Measurements from ENCODE around the gene TBCE.
"Not testable (repeated sequence)": the region's sequence is repeated elsewhere in the genome, so short reads cannot be mapped to it uniquely, and the experiment has no call there.

Gene TBCE

GRCh38 chr1:235368428-235368827 is 1.2 kb downstream of the TBCE start:
- in situ Hi-C loops (cut with MboI; ENCODE audit: low pct_unique_long_range_greater_than_20kb, low sequenced_read_pairs, unreplicated experiment), result no loop called here
- no peak for DNase-seq (ENCODE audit: low spot score)
- TF ChIP-seq, protein P1, sequence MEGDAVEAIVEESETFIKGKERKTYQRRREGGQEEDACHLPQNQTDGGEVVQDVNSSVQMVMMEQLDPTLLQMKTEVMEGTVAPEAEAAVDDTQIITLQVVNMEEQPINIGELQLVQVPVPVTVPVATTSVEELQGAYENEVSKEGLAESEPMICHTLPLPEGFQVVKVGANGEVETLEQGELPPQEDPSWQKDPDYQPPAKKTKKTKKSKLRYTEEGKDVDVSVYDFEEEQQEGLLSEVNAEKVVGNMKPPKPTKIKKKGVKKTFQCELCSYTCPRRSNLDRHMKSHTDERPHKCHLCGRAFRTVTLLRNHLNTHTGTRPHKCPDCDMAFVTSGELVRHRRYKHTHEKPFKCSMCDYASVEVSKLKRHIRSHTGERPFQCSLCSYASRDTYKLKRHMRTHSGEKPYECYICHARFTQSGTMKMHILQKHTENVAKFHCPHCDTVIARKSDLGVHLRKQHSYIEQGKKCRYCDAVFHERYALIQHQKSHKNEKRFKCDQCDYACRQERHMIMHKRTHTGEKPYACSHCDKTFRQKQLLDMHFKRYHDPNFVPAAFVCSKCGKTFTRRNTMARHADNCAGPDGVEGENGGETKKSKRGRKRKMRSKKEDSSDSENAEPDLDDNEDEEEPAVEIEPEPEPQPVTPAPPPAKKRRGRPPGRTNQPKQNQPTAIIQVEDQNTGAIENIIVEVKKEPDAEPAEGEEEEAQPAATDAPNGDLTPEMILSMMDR (IDR thresholded peaks at IDR 0.05; ENCODE audit: extremely low read depth, insufficient read depth, missing control alignments), result no peak

DNA sequence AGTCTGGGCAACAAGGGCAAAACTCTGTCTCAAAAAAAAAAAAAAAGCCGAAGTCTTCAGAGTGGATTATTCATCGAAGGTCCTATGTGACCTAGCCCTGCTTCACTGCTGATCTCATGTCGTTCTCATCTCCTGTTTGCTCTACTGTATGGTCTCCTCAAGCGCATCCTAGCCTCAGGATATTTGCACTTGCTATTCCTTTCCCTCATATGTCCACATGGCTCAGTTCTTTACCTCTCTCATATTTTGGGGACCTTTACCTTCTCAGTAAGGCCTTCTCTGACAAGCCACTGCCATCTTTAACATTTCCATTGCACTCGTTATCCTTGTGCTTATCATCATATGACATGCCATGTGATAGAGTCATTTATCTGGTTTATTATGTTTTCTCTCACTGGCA is 2.6 kb downstream of the TBCE start:
- no peak for DNase-seq (ENCODE audit: low spot score)
- in situ Hi-C loops (cut with MboI; ENCODE audit: low pct_unique_long_range_greater_than_20kb, low sequenced_read_pairs, unreplicated experiment), result no loop called here
- TF ChIP-seq, protein P1 (IDR thresholded peaks at IDR 0.05; ENCODE audit: extremely low read depth, insufficient read depth, missing control alignments), result no peak

GRCh38 chr1:235375919-235376605 is 8.8 kb downstream of the TBCE start:
- no peak for DNase-seq (ENCODE audit: low spot score)
- TF ChIP-seq, protein P1 (IDR thresholded peaks at IDR 0.05; ENCODE audit: extremely low read depth, insufficient read depth, missing control alignments), result no peak
- in situ Hi-C loops (cut with MboI; ENCODE audit: low pct_unique_long_range_greater_than_20kb, low sequenced_read_pairs, unreplicated experiment), result no loop called here

GRCh38 chr1:235378134-235378735 is 11.0 kb downstream of the TBCE start:
- in situ Hi-C loops (cut with MboI; ENCODE audit: low pct_unique_long_range_greater_than_20kb, low sequenced_read_pairs, unreplicated experiment); DNase-seq (ENCODE audit: low spot score): not testable (repeated sequence)

- in situ Hi-C loops (cut with MboI; ENCODE audit: low pct_unique_long_range_greater_than_20kb, low sequenced_read_pairs, unreplicated experiment), result not testable (repeated sequence)
These were observed 14.9 kb downstream of the TBCE start for GRCh38 chr1:235381955-235382739.

DNA sequence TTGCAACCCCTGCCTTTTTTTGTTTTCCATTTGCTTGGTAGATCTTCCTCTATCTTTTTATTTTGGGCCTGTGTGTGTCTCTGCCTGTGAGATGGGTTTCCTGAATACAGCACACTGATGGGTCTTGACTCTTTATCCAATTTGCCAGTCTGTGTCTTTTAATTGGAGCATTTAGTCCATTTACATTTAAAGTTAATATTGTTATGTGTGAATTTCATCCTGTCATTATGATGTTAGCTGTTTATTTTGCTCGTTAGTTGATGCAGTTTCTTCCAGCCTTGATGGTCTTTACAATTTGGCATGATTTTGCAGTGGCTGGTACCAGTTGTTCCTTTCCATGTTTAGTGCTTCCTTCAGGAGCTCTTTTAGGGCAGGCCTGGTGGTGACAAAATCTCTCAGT is 18.4 kb downstream of the TBCE start:
- in situ Hi-C loops (cut with MboI; ENCODE audit: low pct_unique_long_range_greater_than_20kb, low sequenced_read_pairs, unreplicated experiment); DNase-seq (ENCODE audit: low spot score): not testable (repeated sequence)

More at GRCh38 chr1:235381955-235382739, 14.9 kb downstream of the TBCE start:
- not testable (repeated sequence) for DNase-seq (ENCODE audit: low spot score)

- in situ Hi-C loops (cut with MboI; ENCODE audit: low pct_unique_long_range_greater_than_20kb, low sequenced_read_pairs, unreplicated experiment), result no loop called here
- DNase-seq (ENCODE audit: low spot score), result no peak
- TF ChIP-seq, protein P1 (IDR thresholded peaks at IDR 0.05; ENCODE audit: extremely low read depth, insufficient read depth, missing control alignments), result no peak
These were observed 24.6 kb downstream of the TBCE start for GRCh38 chr1:235391874-235392273.

GRCh38 chr1:235397733-235398132 is 30.5 kb downstream of the TBCE start:
- no peak for DNase-seq (ENCODE audit: low spot score)
- TF ChIP-seq, protein P1 (IDR thresholded peaks at IDR 0.05; ENCODE audit: extremely low read depth, insufficient read depth, missing control alignments), result no peak

More at GRCh38 chr1:235397733-235398132, 30.5 kb downstream of the TBCE start:
- in situ Hi-C loops (cut with MboI; ENCODE audit: low pct_unique_long_range_greater_than_20kb, low sequenced_read_pairs, unreplicated experiment), result no loop called here

All from GM13977 (cell line).